K562 (cell line): Measurements from ENCODE around the gene ACP6.

ENCODE experiments used
- CBFB ChIP-seq: sonication (generic); formaldehyde crosslinking; IDR thresholded peaks from 2 replicates; pipeline ENCODE4 v1.4.0; 2020; ENCODE audit warnings: mild to moderate bottlenecking, missing genetic modification reagents
- ILK ChIP-seq: fragments of 450-650 bp; IDR thresholded peaks from 2 replicates; pipeline ENCODE4 v1.6.1; 2016; ENCODE audit warnings: missing genetic modification characterization, low read depth, mild to moderate bottlenecking, missing compliant biosample characterization, moderate library complexity, borderline replicate concordance
- POLR2AphosphoS2 ChIP-seq: IDR thresholded peaks from 2 replicates; pipeline ENCODE4 v1.6.1; 2012; ENCODE audit warnings: low read length, improper control_type of control experiment
- RFX1 ChIP-seq: fragments of 450-650 bp; IDR thresholded peaks from 2 replicates; pipeline ENCODE4 v1.6.1; 2016; ENCODE audit warnings: mild to moderate bottlenecking, moderate library complexity
- TBP ChIP-seq: optimal IDR thresholded peaks from 2 replicates; pipeline ENCODE3; 2011; ENCODE audit warnings: low read depth, low read length, improper control_type of control experiment
- YY1 ChIP-seq, 3 experiments: IDR thresholded peaks; 2 replicates each; pipeline ENCODE4 v1.6.1; 2011; ENCODE audit warnings: low read length in 2 of 3, mild to moderate bottlenecking in 2 of 3, moderate library complexity in 2 of 3, borderline replicate concordance in 1 of 3, control low read depth in 1 of 3, low read depth in 1 of 3; ENCODE audit not compliant: insufficient read depth in 3 of 3, insufficient replicate concordance in 2 of 3, control insufficient read depth in 1 of 3, insufficient read length in 1 of 3; ENCODE audit errors: extremely low read depth in 1 of 3
- ZNF175 ChIP-seq: fragments of 200-800 bp; sonication (Bioruptor generic); IDR thresholded peaks from 2 replicates; pipeline ENCODE4 v1.6.1; 2016; ENCODE audit warnings: low read depth, mild to moderate bottlenecking, missing genetic modification characterization, missing compliant biosample characterization
- ZNF766 ChIP-seq: fragments of 200-800 bp; sonication (Bioruptor generic); conservative IDR thresholded peaks from 2 replicates; pipeline ENCODE4 v1.6.1; 2016; ENCODE audit warnings: missing genetic modification characterization, missing compliant biosample characterization
- ZNF830 ChIP-seq: fragments of 250-450 bp; sonication (Bioruptor Pico); IDR thresholded peaks from 2 replicates; pipeline ENCODE4 v1.5.0; 2021; ENCODE audit warnings: mild to moderate bottlenecking
- TF ChIP-seq, protein P1 (sequence below): sonication (generic); formaldehyde crosslinking; IDR thresholded peaks from 2 replicates; pipeline ENCODE4 v1.8.0; 2022; ENCODE audit warnings: mild to moderate bottlenecking, missing genetic modification reagents
- TF ChIP-seq, protein P2 (sequence below): fragments of 250-450 bp; sonication (Bioruptor Pico); IDR thresholded peaks from 2 replicates; pipeline ENCODE4 v1.4.0; 2020; ENCODE audit warnings: mild to moderate bottlenecking, moderate library complexity

DNA sequence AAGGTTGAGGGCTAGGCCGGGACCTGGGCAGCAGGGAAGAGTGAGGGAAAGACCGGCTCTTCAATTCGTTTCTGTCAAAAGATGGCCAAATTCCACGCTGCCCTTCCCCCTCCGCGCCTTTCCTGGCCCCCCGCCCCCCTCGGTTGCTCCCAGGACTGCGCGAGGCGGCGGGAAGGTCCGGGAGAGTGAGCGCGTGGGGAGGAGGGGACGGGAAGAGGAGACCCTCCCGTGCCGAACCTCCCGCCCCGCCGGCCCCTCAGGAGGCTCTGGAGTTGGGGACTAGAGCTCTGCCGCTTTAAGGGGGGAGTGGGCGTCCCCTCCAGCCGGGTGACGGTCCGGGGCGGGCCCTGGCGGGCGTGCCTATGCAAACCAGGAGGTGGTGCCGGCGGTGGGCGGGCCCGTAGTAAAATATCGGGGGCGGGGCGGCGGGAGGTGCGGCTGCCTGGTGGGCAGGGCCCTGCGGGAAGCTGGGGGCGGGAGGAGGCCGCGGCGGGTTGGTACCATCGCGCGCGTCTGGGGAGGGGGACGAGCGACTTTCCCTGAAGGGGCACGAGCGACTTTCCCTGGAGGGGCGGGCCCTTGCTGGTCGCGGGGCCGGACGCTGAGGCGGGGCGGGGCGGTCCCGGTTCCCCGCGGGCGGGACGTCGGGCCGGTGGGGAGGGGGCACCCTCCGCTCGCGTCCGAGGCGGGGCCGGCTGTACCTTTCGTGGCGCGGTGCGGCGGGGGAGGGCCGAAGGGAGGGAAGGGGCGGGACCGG is 70.8 kb downstream of the ACP6 start:
- TF ChIP-seq ZNF830 (CRISPR knock-in tag) = no peak
- TF ChIP-seq YY1 (IDR thresholded peaks at IDR 0.05; ENCODE audit: borderline replicate concordance in 1 of 3, control insufficient read depth in 1 of 3, extremely low read depth in 1 of 3, insufficient read depth in 3 of 3, insufficient read length in 1 of 3, insufficient replicate concordance in 2 of 3, low read depth in 1 of 3, low read length in 2 of 3) = no peak
- no peak for TF ChIP-seq ZNF175 (CRISPR knock-in tag)
- TF ChIP-seq RFX1 = no peak
- peak; percentile 52 for TF ChIP-seq TBP
- no peak for TF ChIP-seq POLR2AphosphoS2
- TF ChIP-seq ILK (tag) = no peak
- TF ChIP-seq, protein P1, sequence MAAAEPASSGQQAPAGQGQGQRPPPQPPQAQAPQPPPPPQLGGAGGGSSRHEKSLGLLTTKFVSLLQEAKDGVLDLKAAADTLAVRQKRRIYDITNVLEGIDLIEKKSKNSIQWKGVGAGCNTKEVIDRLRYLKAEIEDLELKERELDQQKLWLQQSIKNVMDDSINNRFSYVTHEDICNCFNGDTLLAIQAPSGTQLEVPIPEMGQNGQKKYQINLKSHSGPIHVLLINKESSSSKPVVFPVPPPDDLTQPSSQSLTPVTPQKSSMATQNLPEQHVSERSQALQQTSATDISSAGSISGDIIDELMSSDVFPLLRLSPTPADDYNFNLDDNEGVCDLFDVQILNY (CRISPR knock-in tag) = no peak
- no peak for TF ChIP-seq ZNF766 (CRISPR knock-in tag)
- TF ChIP-seq, protein P2, sequence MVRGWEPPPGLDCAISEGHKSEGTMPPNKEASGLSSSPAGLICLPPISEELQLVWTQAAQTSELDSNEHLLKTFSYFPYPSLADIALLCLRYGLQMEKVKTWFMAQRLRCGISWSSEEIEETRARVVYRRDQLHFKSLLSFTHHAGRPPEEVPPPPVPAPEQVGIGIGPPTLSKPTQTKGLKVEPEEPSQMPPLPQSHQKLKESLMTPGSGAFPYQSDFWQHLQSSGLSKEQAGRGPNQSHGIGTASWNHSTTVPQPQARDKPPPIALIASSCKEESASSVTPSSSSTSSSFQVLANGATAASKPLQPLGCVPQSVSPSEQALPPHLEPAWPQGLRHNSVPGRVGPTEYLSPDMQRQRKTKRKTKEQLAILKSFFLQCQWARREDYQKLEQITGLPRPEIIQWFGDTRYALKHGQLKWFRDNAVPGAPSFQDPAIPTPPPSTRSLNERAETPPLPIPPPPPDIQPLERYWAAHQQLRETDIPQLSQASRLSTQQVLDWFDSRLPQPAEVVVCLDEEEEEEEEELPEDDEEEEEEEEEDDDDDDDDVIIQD (CRISPR knock-in tag) = no peak
- no peak for TF ChIP-seq CBFB (CRISPR knock-in tag)
